ENCODE data around the gene EGR4.

Gene EGR4

DNA sequence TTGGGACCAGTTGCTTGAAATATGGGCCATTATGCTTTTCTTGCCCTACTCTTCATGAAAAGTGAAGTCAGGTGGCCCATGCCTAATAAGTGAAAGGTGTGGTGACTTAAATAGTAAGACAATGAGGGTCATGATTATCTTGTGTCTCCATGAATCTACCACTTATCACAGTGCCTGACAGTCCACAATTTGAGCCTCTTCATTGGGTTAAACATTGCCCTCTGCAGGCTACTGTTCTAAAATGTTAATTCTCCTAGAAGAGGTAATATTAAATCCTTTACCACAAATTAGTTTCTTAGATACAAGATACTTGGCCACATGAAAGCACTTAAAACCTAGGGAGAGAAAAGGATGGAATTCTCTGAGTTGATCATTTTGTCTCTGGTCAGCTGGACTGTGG lies 4.0 kb downstream of the EGR4 start:
- TF ChIP-seq ELF4 (IDR thresholded peaks at IDR 0.05) (no peak), SP1 (IDR thresholded peaks at IDR 0.05) (no peak), LEF1 (IDR thresholded peaks at IDR 0.05; ENCODE audit: borderline replicate concordance) (no peak), FOXK2 (IDR thresholded peaks at IDR 0.05) (no peak), HDGF (IDR thresholded peaks at IDR 0.05; ENCODE audit: borderline replicate concordance) (no peak), FOXA1 (IDR thresholded peaks at IDR 0.05) (no peak), BHLHE40 (IDR thresholded peaks at IDR 0.05; ENCODE audit: borderline replicate concordance) (no peak), ARNT (IDR thresholded peaks at IDR 0.05) (no peak), CTBP1 (IDR thresholded peaks at IDR 0.05; ENCODE audit: borderline replicate concordance) (no peak), SUZ12 (IDR thresholded peaks at IDR 0.05) (no peak), TARDBP (IDR thresholded peaks at IDR 0.05) (no peak), FOXM1 (IDR thresholded peaks at IDR 0.05; ENCODE audit: borderline replicate concordance) (no peak), ZNF384 (IDR thresholded peaks at IDR 0.05) (no peak), L3MBTL2 (conservative IDR thresholded peaks at IDR 0.05) (no peak), NFRKB (IDR thresholded peaks at IDR 0.05) (no peak)
- TF ChIP-seq, protein P1, sequence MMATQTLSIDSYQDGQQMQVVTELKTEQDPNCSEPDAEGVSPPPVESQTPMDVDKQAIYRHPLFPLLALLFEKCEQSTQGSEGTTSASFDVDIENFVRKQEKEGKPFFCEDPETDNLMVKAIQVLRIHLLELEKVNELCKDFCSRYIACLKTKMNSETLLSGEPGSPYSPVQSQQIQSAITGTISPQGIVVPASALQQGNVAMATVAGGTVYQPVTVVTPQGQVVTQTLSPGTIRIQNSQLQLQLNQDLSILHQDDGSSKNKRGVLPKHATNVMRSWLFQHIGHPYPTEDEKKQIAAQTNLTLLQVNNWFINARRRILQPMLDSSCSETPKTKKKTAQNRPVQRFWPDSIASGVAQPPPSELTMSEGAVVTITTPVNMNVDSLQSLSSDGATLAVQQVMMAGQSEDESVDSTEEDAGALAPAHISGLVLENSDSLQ (IDR thresholded peaks at IDR 0.05), result no peak
- ChIA-PET CTCF (interaction anchor here (0.6 to 1.2 kb wide), 3 partner anchors 11 to 89 kb away, joined by 3 to 5 read pairs (median 4); partner anchors contain the start of gene PRADC1), POLR2A (interaction anchor here (0.8 kb wide), 1 partner anchor 55 kb away, joined by 3 read pairs; the partner anchor contains the start of gene CCT7)
- DNase-seq (ENCODE audit: extremely low spot score), result no peak

- POLR2A ChIA-PET, result no interaction called here
- CTCF ChIA-PET, result no interaction called here
- no peak for DNase-seq (ENCODE audit: extremely low spot score)
- TF ChIP-seq ZNF384 (IDR thresholded peaks at IDR 0.05), result no peak
- TF ChIP-seq FOXK2 (IDR thresholded peaks at IDR 0.05), result no peak
- no peak for TF ChIP-seq CTBP1 (IDR thresholded peaks at IDR 0.05; ENCODE audit: borderline replicate concordance)
- no peak for TF ChIP-seq TARDBP (IDR thresholded peaks at IDR 0.05)
- TF ChIP-seq FOXA1 (IDR thresholded peaks at IDR 0.05), result no peak
- no peak for TF ChIP-seq ARNT (IDR thresholded peaks at IDR 0.05)
Measured at GRCh38 chr2:73286134-73286655, 7.2 kb downstream of the EGR4 start.

DNA sequence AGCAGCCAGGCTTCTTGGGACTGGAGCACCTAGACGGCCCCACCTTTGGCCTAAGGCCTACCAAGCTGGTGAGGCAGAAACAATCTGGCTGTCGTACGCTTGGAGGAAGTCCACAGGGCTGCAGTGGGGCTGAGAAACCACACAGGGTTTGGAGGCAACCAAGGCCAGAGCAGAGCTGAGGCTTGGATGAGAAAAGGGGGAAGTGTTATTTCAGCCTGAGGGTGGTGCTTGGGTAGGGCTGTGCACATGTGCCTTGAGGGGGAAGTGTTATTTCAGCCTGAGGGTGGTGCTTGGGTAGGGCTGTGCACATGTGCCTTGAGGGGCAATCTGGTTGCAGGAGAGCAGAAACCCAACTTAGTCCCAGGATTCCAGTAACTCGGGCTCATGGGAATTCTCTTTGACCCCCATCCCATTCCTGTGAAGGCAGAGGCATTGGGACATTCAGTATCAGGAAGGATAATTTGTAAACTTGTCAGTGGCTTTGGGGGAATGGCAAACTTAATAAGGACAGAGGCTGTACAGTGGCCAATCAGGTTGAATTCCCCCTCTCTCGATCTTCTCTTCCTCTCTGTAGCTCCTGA lies 8.1 kb downstream of the EGR4 start:
- ChIA-PET CTCF (no interaction called here), POLR2A (no interaction called here)
- TF ChIP-seq, protein P1 (IDR thresholded peaks at IDR 0.05), result no peak
- TF ChIP-seq SP1 (IDR thresholded peaks at IDR 0.05) (no peak), NFRKB (IDR thresholded peaks at IDR 0.05) (no peak), FOXK2 (IDR thresholded peaks at IDR 0.05) (no peak), FOXM1 (IDR thresholded peaks at IDR 0.05; ENCODE audit: borderline replicate concordance) (no peak), CTBP1 (IDR thresholded peaks at IDR 0.05; ENCODE audit: borderline replicate concordance) (no peak), SUZ12 (IDR thresholded peaks at IDR 0.05) (no peak), TARDBP (IDR thresholded peaks at IDR 0.05) (no peak), LEF1 (IDR thresholded peaks at IDR 0.05; ENCODE audit: borderline replicate concordance) (no peak), ELF4 (IDR thresholded peaks at IDR 0.05) (no peak), HDGF (IDR thresholded peaks at IDR 0.05; ENCODE audit: borderline replicate concordance) (no peak), FOXA1 (IDR thresholded peaks at IDR 0.05) (no peak), ARNT (IDR thresholded peaks at IDR 0.05) (no peak)
- no peak for DNase-seq (ENCODE audit: extremely low spot score)

DNA sequence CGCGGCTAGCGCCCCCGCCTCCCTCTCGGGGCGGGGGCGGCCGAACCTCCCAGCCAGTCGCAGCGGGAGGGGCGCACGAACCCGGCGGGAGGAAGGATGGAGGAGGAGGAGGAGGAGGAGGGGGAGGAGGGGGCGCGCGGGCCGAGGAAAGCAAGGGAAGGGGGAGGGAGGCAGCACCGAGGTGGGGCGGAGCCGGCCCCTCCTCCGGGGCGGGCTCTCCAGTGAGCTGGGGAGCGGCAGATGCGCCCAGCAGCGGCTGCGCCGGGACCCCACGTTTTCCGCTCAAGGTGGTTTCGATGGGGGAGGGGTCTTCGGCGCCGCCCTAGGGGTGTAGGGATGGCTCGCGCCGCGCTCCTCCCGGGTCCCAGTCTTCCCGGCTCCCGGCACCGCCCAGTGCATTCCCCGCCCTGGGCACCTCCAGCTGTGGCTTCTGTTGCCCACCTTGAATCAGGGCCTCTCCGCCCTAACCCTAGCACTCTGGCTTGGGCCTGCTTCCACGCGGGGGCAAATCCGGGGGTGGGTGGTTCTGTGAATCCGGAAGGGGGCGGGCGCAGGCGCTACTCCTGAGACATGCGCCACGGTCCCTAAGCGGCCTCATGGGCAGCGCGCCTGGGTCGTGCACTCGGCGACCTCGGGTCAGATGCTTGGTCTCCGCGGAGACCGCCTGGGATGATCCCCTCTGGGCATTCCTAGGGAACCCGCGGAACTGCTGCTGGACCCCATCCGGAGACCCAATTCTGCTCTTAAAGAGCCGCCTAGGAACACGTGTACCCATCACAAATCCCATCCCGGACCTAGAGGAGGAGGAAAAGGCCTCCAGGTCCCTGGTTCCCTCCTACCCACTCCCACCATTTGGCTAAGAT lies 8.8 kb downstream of the EGR4 start, which contains the start of gene FBXO41:
FBXO41 (minus strand) TSS at position 183 of the 863 bp plus-strand sequence. CDS start 14,848 bp downstream, outside the sequence.
- DNase-seq (ENCODE audit: extremely low spot score), result peak; percentile 56
- POLR2A ChIA-PET, result no interaction called here
- CTCF ChIA-PET, result no interaction called here
- no peak for TF ChIP-seq FOXK2 (IDR thresholded peaks at IDR 0.05)
- 0 out of 2 replicates have a peak, but pooled peaks have one; percentile 7 for TF ChIP-seq L3MBTL2 (conservative IDR thresholded peaks at IDR 0.05)

- ChIA-PET POLR2A (no interaction called here), CTCF (no interaction called here)
- no peak for TF ChIP-seq LEF1 (IDR thresholded peaks at IDR 0.05; ENCODE audit: borderline replicate concordance)
- no peak for TF ChIP-seq ZNF384 (IDR thresholded peaks at IDR 0.05)
- TF ChIP-seq FOXK2 (IDR thresholded peaks at IDR 0.05), result no peak
- no peak for TF ChIP-seq ELF4 (IDR thresholded peaks at IDR 0.05)
- no peak for TF ChIP-seq NFRKB (IDR thresholded peaks at IDR 0.05)
- no peak for TF ChIP-seq SP1 (IDR thresholded peaks at IDR 0.05)
- peak; percentile 55 for TF ChIP-seq L3MBTL2 (conservative IDR thresholded peaks at IDR 0.05)
- DNase-seq (ENCODE audit: extremely low spot score), result peak; percentile 30
Measured at GRCh38 chr2:73283545-73284295, 9.6 kb downstream of the EGR4 start.

DNA sequence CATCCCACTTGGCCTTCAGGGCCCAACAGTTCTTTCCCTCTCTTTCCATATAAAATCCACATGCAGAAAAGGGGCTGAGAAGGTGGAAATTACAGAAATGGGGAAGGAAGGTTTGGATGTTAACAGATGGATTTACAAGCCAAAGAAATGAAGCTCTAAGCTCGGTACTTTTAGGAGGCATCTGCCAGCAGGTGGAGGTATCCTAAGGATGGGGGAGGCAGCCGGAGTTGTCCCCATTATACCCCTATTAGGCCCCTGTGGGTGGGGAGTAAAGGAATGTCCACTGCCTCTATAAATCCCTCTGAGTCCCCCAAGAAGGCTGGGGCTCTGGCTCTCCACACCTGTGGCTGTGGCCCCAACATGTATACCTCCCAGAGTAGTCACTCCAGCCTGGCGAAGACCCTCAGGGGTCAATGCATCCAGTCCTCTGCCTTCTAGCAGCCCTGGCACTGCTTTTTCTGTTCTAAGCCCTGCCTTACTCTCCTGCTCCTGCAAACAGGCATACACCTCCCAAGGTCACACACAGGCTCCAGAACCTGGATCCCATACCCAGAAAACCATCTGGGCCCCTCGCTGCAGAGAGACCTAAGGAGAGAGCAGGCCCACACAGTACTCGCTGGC lies 10.3 kb downstream of the EGR4 start:
- CTCF ChIA-PET, result no interaction called here
- no peak for DNase-seq (ENCODE audit: extremely low spot score)
- no peak for TF ChIP-seq LEF1 (IDR thresholded peaks at IDR 0.05; ENCODE audit: borderline replicate concordance)
- TF ChIP-seq L3MBTL2 (conservative IDR thresholded peaks at IDR 0.05), result no peak
- TF ChIP-seq FOXA1 (IDR thresholded peaks at IDR 0.05), result no peak
- no peak for TF ChIP-seq BHLHE40 (IDR thresholded peaks at IDR 0.05; ENCODE audit: borderline replicate concordance)
- no peak for TF ChIP-seq SUZ12 (IDR thresholded peaks at IDR 0.05)
- POLR2A ChIA-PET, result no interaction called here
